Keratinocyte (primary cell): ENCODE results near the gene HCFC1. TPM values are rescaled to one million over a fixed set of nuclear protein-coding genes. Genes with fewer than 3 reads are reported as not detected.

ENCODE experiments used
- DNase-seq: peaks from one replicate; pipeline ENCODE4 v3.0.0-alpha.2; 2011; ENCODE audit warnings: low read depth, missing footprints, low spot score
- FAIRE-seq: peaks from 2 replicates; lab custom pipeline; 2011; peaks lifted over from hg19 to GRCh38; lab: Jason Lieb, UNC
- H2AFZ ChIP-seq: 2 replicates; pipeline ENCODE4 v1.6.0; 2012; ENCODE audit warnings: low read length, control low read depth, inconsistent platforms; ENCODE audit not compliant: control insufficient read depth
- H3K27ac ChIP-seq: 2 replicates; pipeline ENCODE4 v1.5.1; 2011; ENCODE audit warnings: low read length; ENCODE audit not compliant: control insufficient read depth, insufficient read depth
- H3K27me3 ChIP-seq: 3 replicates; pipeline ENCODE4 v1.6.0; 2011; ENCODE audit warnings: low read length; ENCODE audit not compliant: control insufficient read depth, insufficient read depth; ENCODE audit errors: extremely low read depth
- H3K36me3 ChIP-seq, 2 experiments: 2 replicates in 1 of 2; 3 replicates in 1 of 2; pipeline ENCODE4 v1.5.1; 2011; ENCODE audit warnings: low read length in 2 of 2, mild to moderate bottlenecking in 1 of 2; ENCODE audit not compliant: control insufficient read depth in 2 of 2, insufficient read depth in 2 of 2; ENCODE audit errors: extremely low read depth in 1 of 2
- H3K4me1 ChIP-seq: 3 replicates; pipeline ENCODE4 v1.5.1; 2011; ENCODE audit warnings: low read length; ENCODE audit not compliant: control insufficient read depth, insufficient read depth; ENCODE audit errors: extremely low read depth
- H3K4me2 ChIP-seq: 3 replicates; pipeline ENCODE4 v1.6.0; 2011; ENCODE audit warnings: low read depth, low read length; ENCODE audit not compliant: control insufficient read depth, insufficient read depth; ENCODE audit errors: extremely low read depth
- H3K4me3 ChIP-seq, 3 experiments: fragments of 200-600 bp in 1 of 3; sonication (generic) in 1 of 3; 2 replicates in 2 of 3; 3 replicates in 1 of 3; pipeline ENCODE4 v1.5.1; 2011 to 2016; ENCODE audit warnings: low read length in 3 of 3, mild to moderate bottlenecking in 3 of 3, control low read depth in 2 of 3, inconsistent platforms in 1 of 3, low read depth in 1 of 3, mixed read lengths in 1 of 3, mixed run types in 1 of 3, moderate library complexity in 1 of 3; ENCODE audit not compliant: control insufficient read depth in 2 of 3, insufficient read depth in 2 of 3; ENCODE audit errors: extremely low read depth in 1 of 3
- H3K79me2 ChIP-seq: 2 replicates; pipeline ENCODE4 v1.6.0; 2012; ENCODE audit warnings: low read length; ENCODE audit not compliant: control insufficient read depth, insufficient read depth
- H3K9ac ChIP-seq: 3 replicates; pipeline ENCODE4 v1.6.0; 2011; ENCODE audit warnings: low read length; ENCODE audit not compliant: control insufficient read depth, insufficient read depth; ENCODE audit errors: extremely low read depth
- H3K9me1 ChIP-seq: 3 replicates; pipeline ENCODE4 v1.6.0; 2011; ENCODE audit warnings: low read length; ENCODE audit not compliant: control insufficient read depth, insufficient read depth; ENCODE audit errors: extremely low read depth
- H3K9me3 ChIP-seq: 2 replicates; pipeline ENCODE4 v1.5.1; 2012; ENCODE audit warnings: low read depth, low read length; ENCODE audit not compliant: control insufficient read depth
- H4K20me1 ChIP-seq: 3 replicates; pipeline ENCODE4 v1.6.0; 2011; ENCODE audit warnings: low read length; ENCODE audit not compliant: control insufficient read depth, insufficient read depth; ENCODE audit errors: extremely low read depth
- EZH2 ChIP-seq: IDR thresholded peaks from one replicate; pipeline ENCODE4 v1.6.1; 2012; ENCODE audit warnings: inconsistent platforms, mild to moderate bottlenecking, low read length, moderate library complexity
- dilution Hi-C: fragments of 300-500 bp; cut with MboI; formaldehyde crosslinking; loops from one replicate; pipeline ENCODE4 v1.7.0; 2020; ENCODE audit warnings: low sequenced_read_pairs; ENCODE audit not compliant: extremely low pct_ligation_motif_present
- polyA plus RNA-seq, 5 experiments: library from polyadenylated mRNA; depleted of rRNA in 3 of 5; stranded (reverse) in 3 of 5; stranded (forward) in 1 of 5; unstranded in 1 of 5; fragments of >200 nt; gene quantifications; 1 replicate in 1 of 5; 2 replicates in 3 of 5; 3 replicates in 1 of 5; pipeline versions ENCODE4 v1.2.1 to v1.2.3, GENCODE V29; 2011 to 2012; ENCODE audit warnings: missing spikeins in 2 of 5, low read depth in 1 of 5, low replicate concordance in 1 of 5
- TF ChIP-seq, protein P1 (sequence below), 3 experiments: IDR thresholded peaks in 1 of 3; conservative IDR thresholded peaks in 1 of 3; optimal IDR thresholded peaks in 1 of 3; 2 replicates in 2 of 3; 3 replicates in 1 of 3; pipeline versions ENCODE3 to v1.5.1; 2011; ENCODE audit warnings: low read length in 3 of 3, mild to moderate bottlenecking in 3 of 3, moderate library complexity in 2 of 3, control low read depth in 1 of 3, inconsistent platforms in 1 of 3; ENCODE audit not compliant: insufficient read depth in 2 of 3; ENCODE audit errors: extremely low read depth in 1 of 3

HCFC1 gene
- polyA plus RNA-seq, 1 donor (not counting 4 experiments of a cell fraction or from before 2014, with no cell fraction given) = 2.7 TPM

DNA sequence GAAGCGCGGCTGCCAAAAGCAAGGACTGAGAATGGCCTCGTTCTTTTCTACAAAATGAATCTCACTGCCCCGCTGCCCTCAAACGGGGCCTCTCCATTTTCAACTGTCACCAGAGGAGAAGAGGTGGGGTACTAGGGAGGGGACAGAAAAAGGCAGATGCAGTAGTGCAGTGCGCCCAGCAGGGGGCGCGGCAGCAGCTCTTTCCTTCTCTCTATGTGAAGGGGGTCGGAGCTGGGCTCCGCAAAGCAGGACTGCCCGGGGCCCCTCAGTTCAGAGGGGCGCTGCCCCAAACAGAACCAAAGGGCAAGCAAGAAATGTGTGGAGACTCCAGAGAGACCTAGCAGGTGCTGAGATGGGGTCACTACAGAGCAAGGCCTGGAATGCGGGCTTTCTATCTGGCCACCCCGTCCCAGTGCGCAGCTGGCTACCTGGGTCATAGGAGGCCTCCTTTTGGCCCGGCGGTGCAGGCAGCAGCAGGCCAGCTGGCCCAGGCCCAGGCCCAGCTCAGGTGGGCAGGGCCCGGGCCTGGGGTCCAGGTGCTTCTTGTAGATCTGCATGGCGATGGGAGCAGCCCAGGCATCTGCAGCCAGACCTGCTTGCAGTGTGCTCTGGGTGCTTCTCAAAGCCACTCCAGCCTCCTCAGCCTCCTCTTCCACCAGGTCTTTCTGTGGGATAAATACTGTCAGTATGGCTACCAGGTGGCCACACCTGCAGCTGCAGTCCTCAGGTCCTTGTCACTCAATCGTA is 42.2 kb upstream of the HCFC1 start:
- H3K27ac ChIP-seq = no peak overlapping the region

GRCh38 chrX:154013001-154013421 is 41.4 kb upstream of the HCFC1 start:
- FAIRE-seq (no peak), DNase-seq (no peak)
- H4K20me1 ChIP-seq = no peaks in the 10 kb centered on the region
- dilution Hi-C loops = no loop called here
- no peak overlapping the region for H2AFZ ChIP-seq
- H3K4me3 ChIP-seq = no peak overlapping the region
- H3K9me3 ChIP-seq = no peaks in the 10 kb centered on the region
- H3K9ac ChIP-seq = no peak overlapping the region
- peaks cover 1 to 8% of the 10 kb centered on the region in 2 experiments for H3K36me3 ChIP-seq
- peaks cover 7% of the 10 kb centered on the region for H3K79me2 ChIP-seq
- H3K4me1 ChIP-seq = no peaks in the 10 kb centered on the region
- H3K4me2 ChIP-seq = no peak overlapping the region
- H3K9me1 ChIP-seq = no peaks in the 10 kb centered on the region
- no peak for TF ChIP-seq EZH2
- H3K27me3 ChIP-seq = no peaks in the 10 kb centered on the region
- H3K27ac ChIP-seq = no peak overlapping the region

More for the DNA sequence above, 42.2 kb upstream of the HCFC1 start:
- FAIRE-seq (no peak), DNase-seq (no peak)
- Histone ChIP-seq H4K20me1 (no peaks in the 10 kb centered on the region), H3K4me2 (no peak overlapping the region), H3K9me3 (no peaks in the 10 kb centered on the region), H2AFZ (no peak overlapping the region), H3K36me3 (peaks cover 1 to 8% of the 10 kb centered on the region in 2 experiments), H3K4me1 (no peaks in the 10 kb centered on the region), H3K9me1 (no peaks in the 10 kb centered on the region), H3K27me3 (no peaks in the 10 kb centered on the region), H3K4me3 (no peak overlapping the region), H3K79me2 (peaks cover 15% of the 10 kb centered on the region), H3K9ac (no peak overlapping the region)
- dilution Hi-C loops = no loop called here
- TF ChIP-seq, protein P1, sequence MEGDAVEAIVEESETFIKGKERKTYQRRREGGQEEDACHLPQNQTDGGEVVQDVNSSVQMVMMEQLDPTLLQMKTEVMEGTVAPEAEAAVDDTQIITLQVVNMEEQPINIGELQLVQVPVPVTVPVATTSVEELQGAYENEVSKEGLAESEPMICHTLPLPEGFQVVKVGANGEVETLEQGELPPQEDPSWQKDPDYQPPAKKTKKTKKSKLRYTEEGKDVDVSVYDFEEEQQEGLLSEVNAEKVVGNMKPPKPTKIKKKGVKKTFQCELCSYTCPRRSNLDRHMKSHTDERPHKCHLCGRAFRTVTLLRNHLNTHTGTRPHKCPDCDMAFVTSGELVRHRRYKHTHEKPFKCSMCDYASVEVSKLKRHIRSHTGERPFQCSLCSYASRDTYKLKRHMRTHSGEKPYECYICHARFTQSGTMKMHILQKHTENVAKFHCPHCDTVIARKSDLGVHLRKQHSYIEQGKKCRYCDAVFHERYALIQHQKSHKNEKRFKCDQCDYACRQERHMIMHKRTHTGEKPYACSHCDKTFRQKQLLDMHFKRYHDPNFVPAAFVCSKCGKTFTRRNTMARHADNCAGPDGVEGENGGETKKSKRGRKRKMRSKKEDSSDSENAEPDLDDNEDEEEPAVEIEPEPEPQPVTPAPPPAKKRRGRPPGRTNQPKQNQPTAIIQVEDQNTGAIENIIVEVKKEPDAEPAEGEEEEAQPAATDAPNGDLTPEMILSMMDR (optimal IDR thresholded peaks at IDR 0.05 in 1 of 3, IDR thresholded peaks at IDR 0.05 in 1 of 3, conservative IDR thresholded peaks at IDR 0.05 in 1 of 3; ENCODE audit: extremely low read depth in 1 of 3, insufficient read depth in 2 of 3, low read length in 3 of 3) = peak in 2 of 3 experiments; percentile 82 to 84
- TF ChIP-seq EZH2 = no peak
